ENCODE data around the gene SELENOP. TPM values are rescaled to one million over a fixed set of nuclear protein-coding genes. Genes with fewer than 3 reads are reported as not detected.
A peak's percentile ranks its signal among the peaks of the same experiment; 100 is the strongest.

SELENOP gene
- total and polyA plus RNA-seq, 2 of the 13 experiments (the other 11 are each of a cell fraction or from before 2014, with no cell fraction given) = 1,895 to 2,083 TPM

DNA sequence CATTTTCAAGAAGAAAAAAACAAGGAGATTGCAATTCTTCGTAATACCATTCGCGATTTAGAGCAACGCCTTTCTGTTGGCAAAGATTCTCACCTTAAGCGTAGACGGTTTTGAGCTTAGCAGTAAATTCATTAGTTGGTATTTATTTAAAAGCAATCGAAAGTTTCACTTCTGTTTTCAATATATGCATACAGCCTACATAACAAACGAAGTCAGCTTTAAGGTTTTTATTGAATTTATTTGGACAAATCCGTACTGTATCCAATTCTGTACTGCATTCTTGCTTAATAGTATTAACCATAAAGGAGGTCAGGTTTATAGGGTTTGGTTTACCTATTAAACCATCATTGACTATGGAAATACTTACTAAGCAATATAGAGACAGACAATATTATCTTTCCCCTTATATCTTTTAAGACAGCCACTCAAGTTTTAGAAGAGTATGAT lies 12.0 kb downstream of the SELENOP start (continued):
- TF ChIP-seq, protein P1, sequence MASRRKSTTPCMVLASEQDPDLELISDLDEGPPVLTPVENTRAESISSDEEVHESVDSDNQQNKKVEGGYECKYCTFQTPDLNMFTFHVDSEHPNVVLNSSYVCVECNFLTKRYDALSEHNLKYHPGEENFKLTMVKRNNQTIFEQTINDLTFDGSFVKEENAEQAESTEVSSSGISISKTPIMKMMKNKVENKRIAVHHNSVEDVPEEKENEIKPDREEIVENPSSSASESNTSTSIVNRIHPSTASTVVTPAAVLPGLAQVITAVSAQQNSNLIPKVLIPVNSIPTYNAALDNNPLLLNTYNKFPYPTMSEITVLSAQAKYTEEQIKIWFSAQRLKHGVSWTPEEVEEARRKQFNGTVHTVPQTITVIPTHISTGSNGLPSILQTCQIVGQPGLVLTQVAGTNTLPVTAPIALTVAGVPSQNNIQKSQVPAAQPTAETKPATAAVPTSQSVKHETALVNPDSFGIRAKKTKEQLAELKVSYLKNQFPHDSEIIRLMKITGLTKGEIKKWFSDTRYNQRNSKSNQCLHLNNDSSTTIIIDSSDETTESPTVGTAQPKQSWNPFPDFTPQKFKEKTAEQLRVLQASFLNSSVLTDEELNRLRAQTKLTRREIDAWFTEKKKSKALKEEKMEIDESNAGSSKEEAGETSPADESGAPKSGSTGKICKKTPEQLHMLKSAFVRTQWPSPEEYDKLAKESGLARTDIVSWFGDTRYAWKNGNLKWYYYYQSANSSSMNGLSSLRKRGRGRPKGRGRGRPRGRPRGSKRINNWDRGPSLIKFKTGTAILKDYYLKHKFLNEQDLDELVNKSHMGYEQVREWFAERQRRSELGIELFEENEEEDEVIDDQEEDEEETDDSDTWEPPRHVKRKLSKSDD (CRISPR knock-in tag; IDR thresholded peaks at IDR 0.05; ENCODE audit: low read depth) = no peak
- TF ChIP-seq ZNF232 (CRISPR knock-in tag; IDR thresholded peaks at IDR 0.05; ENCODE audit: borderline replicate concordance) (no peak), SOX5 (CRISPR knock-in tag; IDR thresholded peaks at IDR 0.05; ENCODE audit: borderline replicate concordance) (no peak; the same call in 1 of the 2 replicates), TMF1 (CRISPR knock-in tag; IDR thresholded peaks at IDR 0.05; ENCODE audit: low read depth) (no peak), ZNF235 (CRISPR knock-in tag; IDR thresholded peaks at IDR 0.05; ENCODE audit: borderline replicate concordance) (no peak), AGO1 (IDR thresholded peaks at IDR 0.05; ENCODE audit: low read depth, low read length, poor library complexity, severe bottlenecking) (no peak), BCL6 (CRISPR knock-in tag; IDR thresholded peaks at IDR 0.05) (no peak; the same call in 1 of the 2 replicates), REPIN1 (CRISPR knock-in tag; IDR thresholded peaks at IDR 0.05; ENCODE audit: borderline replicate concordance, low read depth) (0 out of 2 replicates have a peak, but pooled peaks have one; percentile 31), SPEN (CRISPR knock-in tag; IDR thresholded peaks at IDR 0.05; ENCODE audit: low read depth) (no peak), KLF9 (CRISPR knock-in tag; IDR thresholded peaks at IDR 0.05; ENCODE audit: low read depth) (no peak; the same call in 1 of the 2 replicates), SRF (IDR thresholded peaks at IDR 0.05; ENCODE audit: low read depth, low read length) (no peak), HDAC6 (IDR thresholded peaks at IDR 0.05; ENCODE audit: low read depth, low read length) (no peak), HOXA7 (CRISPR knock-in tag; IDR thresholded peaks at IDR 0.05) (no peak)
- TF ChIP-seq, protein P2, sequence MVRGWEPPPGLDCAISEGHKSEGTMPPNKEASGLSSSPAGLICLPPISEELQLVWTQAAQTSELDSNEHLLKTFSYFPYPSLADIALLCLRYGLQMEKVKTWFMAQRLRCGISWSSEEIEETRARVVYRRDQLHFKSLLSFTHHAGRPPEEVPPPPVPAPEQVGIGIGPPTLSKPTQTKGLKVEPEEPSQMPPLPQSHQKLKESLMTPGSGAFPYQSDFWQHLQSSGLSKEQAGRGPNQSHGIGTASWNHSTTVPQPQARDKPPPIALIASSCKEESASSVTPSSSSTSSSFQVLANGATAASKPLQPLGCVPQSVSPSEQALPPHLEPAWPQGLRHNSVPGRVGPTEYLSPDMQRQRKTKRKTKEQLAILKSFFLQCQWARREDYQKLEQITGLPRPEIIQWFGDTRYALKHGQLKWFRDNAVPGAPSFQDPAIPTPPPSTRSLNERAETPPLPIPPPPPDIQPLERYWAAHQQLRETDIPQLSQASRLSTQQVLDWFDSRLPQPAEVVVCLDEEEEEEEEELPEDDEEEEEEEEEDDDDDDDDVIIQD (CRISPR knock-in tag; IDR thresholded peaks at IDR 0.05; ENCODE audit: low read depth) = no peak
- TF ChIP-seq, protein P3, sequence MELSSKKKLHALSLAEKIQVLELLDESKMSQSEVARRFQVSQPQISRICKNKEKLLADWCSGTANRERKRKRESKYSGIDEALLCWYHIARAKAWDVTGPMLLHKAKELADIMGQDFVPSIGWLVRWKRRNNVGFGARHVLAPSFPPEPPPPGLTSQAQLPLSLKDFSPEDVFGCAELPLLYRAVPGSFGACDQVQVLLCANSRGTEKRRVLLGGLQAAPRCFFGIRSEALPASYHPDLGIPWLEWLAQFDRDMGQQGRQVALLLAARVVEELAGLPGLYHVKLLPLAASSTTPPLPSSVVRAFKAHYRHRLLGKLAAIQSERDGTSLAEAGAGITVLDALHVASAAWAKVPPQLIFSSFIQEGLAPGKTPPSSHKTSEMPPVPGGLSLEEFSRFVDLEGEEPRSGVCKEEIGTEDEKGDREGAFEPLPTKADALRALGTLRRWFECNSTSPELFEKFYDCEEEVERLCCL (CRISPR knock-in tag; IDR thresholded peaks at IDR 0.05; ENCODE audit: borderline replicate concordance) = no peak
- TF ChIP-seq, protein P4, sequence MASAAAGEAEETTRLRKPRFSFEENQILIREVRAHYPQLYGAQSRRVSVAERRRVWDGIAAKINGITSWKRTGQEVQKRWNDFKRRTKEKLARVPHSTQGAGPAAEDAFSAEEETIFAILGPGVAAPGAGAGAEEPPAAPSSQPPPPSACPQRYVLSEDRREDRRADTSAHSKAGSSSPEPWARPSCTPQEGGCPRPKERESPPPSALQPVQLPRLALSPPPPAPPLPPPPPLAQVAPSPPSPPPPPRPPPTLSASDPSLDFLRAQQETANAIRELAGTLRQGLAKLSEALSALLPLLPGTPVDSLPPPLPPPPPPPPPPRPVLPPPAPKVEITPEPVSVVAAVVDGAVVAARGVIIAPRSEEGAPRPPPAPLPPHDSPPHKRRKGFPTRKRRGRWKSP (CRISPR knock-in tag; IDR thresholded peaks at IDR 0.05) = no peak
- TF ChIP-seq, protein P5, sequence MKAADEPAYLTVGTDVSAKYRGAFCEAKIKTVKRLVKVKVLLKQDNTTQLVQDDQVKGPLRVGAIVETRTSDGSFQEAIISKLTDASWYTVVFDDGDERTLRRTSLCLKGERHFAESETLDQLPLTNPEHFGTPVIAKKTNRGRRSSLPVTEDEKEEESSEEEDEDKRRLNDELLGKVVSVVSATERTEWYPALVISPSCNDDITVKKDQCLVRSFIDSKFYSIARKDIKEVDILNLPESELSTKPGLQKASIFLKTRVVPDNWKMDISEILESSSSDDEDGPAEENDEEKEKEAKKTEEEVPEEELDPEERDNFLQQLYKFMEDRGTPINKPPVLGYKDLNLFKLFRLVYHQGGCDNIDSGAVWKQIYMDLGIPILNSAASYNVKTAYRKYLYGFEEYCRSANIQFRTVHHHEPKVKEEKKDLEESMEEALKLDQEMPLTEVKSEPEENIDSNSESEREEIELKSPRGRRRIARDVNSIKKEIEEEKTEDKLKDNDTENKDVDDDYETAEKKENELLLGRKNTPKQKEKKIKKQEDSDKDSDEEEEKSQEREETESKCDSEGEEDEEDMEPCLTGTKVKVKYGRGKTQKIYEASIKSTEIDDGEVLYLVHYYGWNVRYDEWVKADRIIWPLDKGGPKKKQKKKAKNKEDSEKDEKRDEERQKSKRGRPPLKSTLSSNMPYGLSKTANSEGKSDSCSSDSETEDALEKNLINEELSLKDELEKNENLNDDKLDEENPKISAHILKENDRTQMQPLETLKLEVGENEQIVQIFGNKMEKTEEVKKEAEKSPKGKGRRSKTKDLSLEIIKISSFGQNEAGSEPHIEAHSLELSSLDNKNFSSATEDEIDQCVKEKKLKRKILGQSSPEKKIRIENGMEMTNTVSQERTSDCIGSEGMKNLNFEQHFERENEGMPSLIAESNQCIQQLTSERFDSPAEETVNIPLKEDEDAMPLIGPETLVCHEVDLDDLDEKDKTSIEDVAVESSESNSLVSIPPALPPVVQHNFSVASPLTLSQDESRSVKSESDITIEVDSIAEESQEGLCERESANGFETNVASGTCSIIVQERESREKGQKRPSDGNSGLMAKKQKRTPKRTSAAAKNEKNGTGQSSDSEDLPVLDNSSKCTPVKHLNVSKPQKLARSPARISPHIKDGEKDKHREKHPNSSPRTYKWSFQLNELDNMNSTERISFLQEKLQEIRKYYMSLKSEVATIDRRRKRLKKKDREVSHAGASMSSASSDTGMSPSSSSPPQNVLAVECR (CRISPR knock-in tag; IDR thresholded peaks at IDR 0.05; ENCODE audit: borderline replicate concordance) = no peak
